H1 (cell line): ENCODE measurements around the gene ZNF672. TPM values are rescaled to one million over a fixed set of nuclear protein-coding genes. Genes with fewer than 3 reads are reported as not detected.

Experiments
- CTCF ChIA-PET: fragments of 300-600 bp; sonication (Branson Sonifier 250); formaldehyde crosslinking; loops from one replicate; lab custom pipeline; 2021; ENCODE audit not compliant: partially characterized antibody; lab: Charles Lee
- POLR2A ChIA-PET: fragments of 300-600 bp; sonication (Branson Sonifier 250); formaldehyde crosslinking; loops from one replicate; lab custom pipeline; 2021; ENCODE audit warnings: inconsistent platforms; ENCODE audit not compliant: partially characterized antibody; lab: Charles Lee
- DNase-seq, 2 experiments: peaks; one replicate each; pipeline versions ENCODE4 v3.0.0 to v3.0.0-alpha.2; 2010 to 2022; ENCODE audit warnings: low spot score in 2 of 2, low read depth in 1 of 2, mixed read lengths in 1 of 2
- FAIRE-seq: peaks from 2 replicates; lab custom pipeline; 2011; peaks lifted over from hg19 to GRCh38; lab: Jason Lieb, UNC
- H2AFZ ChIP-seq: 2 replicates; pipeline ENCODE4 v1.8.1; 2012; ENCODE audit warnings: low read length, inconsistent platforms
- H2AK5ac ChIP-seq: 2 replicates; pipeline ENCODE4 v1.6.1; 2013; ENCODE audit warnings: low read depth, low read length
- H2BK120ac ChIP-seq: replicated peaks from 2 replicates; pipeline ENCODE3; 2013; ENCODE audit warnings: low read depth, low read length, inconsistent platforms
- H2BK12ac ChIP-seq: 2 replicates; pipeline ENCODE4 v1.6.1; 2013; ENCODE audit warnings: low read depth, low read length
- H2BK15ac ChIP-seq: 2 replicates; pipeline ENCODE4 v1.6.1; 2013; ENCODE audit warnings: low read length
- H2BK20ac ChIP-seq: 2 replicates; pipeline ENCODE4 v1.6.1; 2013; ENCODE audit warnings: low read length
- H2BK5ac ChIP-seq: 2 replicates; pipeline ENCODE4 v1.6.1; 2013; ENCODE audit warnings: low read depth, low read length
- H3K14ac ChIP-seq: 2 replicates; pipeline ENCODE4 v1.6.1; 2013; ENCODE audit warnings: inconsistent platforms; ENCODE audit not compliant: insufficient read length
- H3K18ac ChIP-seq: 2 replicates; pipeline ENCODE4 v1.6.1; 2013; ENCODE audit warnings: low read length; ENCODE audit errors: extremely low read depth
- H3K23ac ChIP-seq: 2 replicates; pipeline ENCODE4 v1.6.1; 2013; ENCODE audit warnings: inconsistent platforms; ENCODE audit not compliant: insufficient read length
- H3K23me2 ChIP-seq: 2 replicates; pipeline ENCODE4 v1.6.1; 2013; ENCODE audit warnings: low read depth, low read length
- H3K27ac ChIP-seq: 2 replicates; pipeline ENCODE4 v1.6.1; 2011; ENCODE audit warnings: low read depth, low read length, inconsistent platforms
- H3K27me3 ChIP-seq, 4 experiments: replicated peaks in 1 of 4; 1 replicate in 1 of 4; 2 replicates in 3 of 4; pipeline versions ENCODE4 v1.6.1 to v1.8.1; 2011 to 2013; ENCODE audit warnings: low read length in 3 of 4, mild to moderate bottlenecking in 3 of 4, inconsistent platforms in 2 of 4, mixed read lengths in 2 of 4, moderate library complexity in 1 of 4; ENCODE audit not compliant: control insufficient read depth in 3 of 4, insufficient read depth in 3 of 4; ENCODE audit errors: extremely low read depth in 1 of 4
- H3K36me3 ChIP-seq, 4 experiments: 2 replicates each; pipeline versions ENCODE4 v1.6.1 to v1.8.1; 2011 to 2013; ENCODE audit warnings: mild to moderate bottlenecking in 4 of 4, low read length in 3 of 4, moderate library complexity in 2 of 4, control low read depth in 1 of 4, inconsistent platforms in 1 of 4; ENCODE audit not compliant: insufficient read depth in 4 of 4, control insufficient read depth in 2 of 4
- H3K4ac ChIP-seq: replicated peaks from 2 replicates; pipeline ENCODE3; 2013; ENCODE audit warnings: low read length, low read depth, mixed read lengths, inconsistent platforms; ENCODE audit not compliant: insufficient read length
- H3K4me1 ChIP-seq, 4 experiments: replicated peaks in 1 of 4; 1 replicate in 1 of 4; 2 replicates in 3 of 4; pipeline versions ENCODE4 v1.6.1 to v1.8.1; 2011 to 2013; ENCODE audit warnings: low read length in 3 of 4, inconsistent platforms in 2 of 4, mixed read lengths in 1 of 4; ENCODE audit not compliant: insufficient read depth in 4 of 4, control insufficient read depth in 3 of 4
- H3K4me2 ChIP-seq, 2 experiments: 2 replicates each; pipeline versions ENCODE4 v1.6.1 to v1.8.1; 2011 to 2013; ENCODE audit warnings: low read depth in 2 of 2, low read length in 2 of 2, control low read depth in 1 of 2, inconsistent platforms in 1 of 2, mild to moderate bottlenecking in 1 of 2; ENCODE audit not compliant: insufficient read depth in 1 of 2
- H3K4me3 ChIP-seq, 4 experiments: fragments of 200-600, 300-600 bp in 1 of 4; sonication (generic), shearing (Covaris generic), sonication (Bioruptor Twin) in 1 of 4; 2 replicates each; pipeline versions ENCODE4 v1.5.1 to v1.8.1; 2011 to 2016; ENCODE audit warnings: low read length in 4 of 4, low read depth in 3 of 4, control low read depth in 2 of 4, inconsistent platforms in 2 of 4, mild to moderate bottlenecking in 2 of 4, mixed read lengths in 1 of 4, moderate library complexity in 1 of 4; ENCODE audit not compliant: insufficient read depth in 2 of 4; ENCODE audit errors: extremely low read depth in 1 of 4
- H3K56ac ChIP-seq: replicated peaks from 2 replicates; pipeline ENCODE3; 2013; ENCODE audit warnings: low read depth, mild to moderate bottlenecking, mixed read lengths, low read length, inconsistent platforms; ENCODE audit not compliant: insufficient read length
- H3K79me1 ChIP-seq: 2 replicates; pipeline ENCODE4 v1.6.1; 2013; ENCODE audit warnings: low read depth, low read length, control low read depth
- H3K79me2 ChIP-seq, 2 experiments: 2 replicates each; pipeline versions ENCODE4 v1.6.1 to v1.8.1; 2012 to 2013; ENCODE audit warnings: low read length in 2 of 2, mild to moderate bottlenecking in 2 of 2, inconsistent platforms in 1 of 2; ENCODE audit not compliant: insufficient read depth in 2 of 2, control insufficient read depth in 1 of 2
- H3K9ac ChIP-seq, 4 experiments: replicated peaks in 1 of 4; 1 replicate in 1 of 4; 2 replicates in 3 of 4; pipeline versions ENCODE4 v1.6.1 to v1.8.1; 2011 to 2013; ENCODE audit warnings: low read depth in 3 of 4, low read length in 3 of 4, control low read depth in 2 of 4, mild to moderate bottlenecking in 2 of 4, moderate library complexity in 2 of 4, inconsistent platforms in 1 of 4; ENCODE audit errors: extremely low read depth in 1 of 4
- H3K9me3 ChIP-seq, 2 experiments: 2 replicates each; pipeline versions ENCODE4 v1.6.1 to v1.8.1; 2012 to 2013; ENCODE audit warnings: mild to moderate bottlenecking in 2 of 2, moderate library complexity in 2 of 2, control low read depth in 1 of 2, inconsistent platforms in 1 of 2, low read depth in 1 of 2, low read length in 1 of 2, mixed read lengths in 1 of 2; ENCODE audit not compliant: insufficient read depth in 2 of 2
- H4K20me1 ChIP-seq, 2 experiments: replicated peaks in 1 of 2; 2 replicates each; pipeline versions ENCODE3 to v1.8.1; 2011 to 2013; ENCODE audit warnings: inconsistent platforms in 2 of 2, low read length in 2 of 2, mild to moderate bottlenecking in 1 of 2; ENCODE audit not compliant: insufficient read depth in 2 of 2, control insufficient read depth in 1 of 2
- H4K5ac ChIP-seq: 2 replicates; pipeline ENCODE4 v1.6.1; 2013; ENCODE audit warnings: low read length, low read depth, mixed read lengths, inconsistent platforms; ENCODE audit not compliant: insufficient read length
- H4K8ac ChIP-seq: 2 replicates; pipeline ENCODE4 v1.8.0; 2013; ENCODE audit warnings: mild to moderate bottlenecking, moderate library complexity, low read length, inconsistent platforms; ENCODE audit not compliant: insufficient read depth; ENCODE audit errors: extremely low read depth
- H4K91ac ChIP-seq: replicated peaks from 2 replicates; pipeline ENCODE3; 2013; ENCODE audit warnings: low read length, mixed read lengths, inconsistent platforms; ENCODE audit not compliant: insufficient read length
- RAD21 ChIP-seq, 2 experiments: IDR thresholded peaks in 1 of 2; conservative IDR thresholded peaks in 1 of 2; 2 replicates each; pipeline ENCODE4 v1.6.1; 2011; ENCODE audit warnings: low read depth in 2 of 2, low read length in 2 of 2, improper control_type of control experiment in 1 of 2, inconsistent platforms in 1 of 2, mild to moderate bottlenecking in 1 of 2, moderate library complexity in 1 of 2
- WGBS, 2 experiments: shearing (Covaris generic) in 1 of 2; methylation state at CpG; one replicate each; pipeline versions ENCODE4 v1.1.6 to v1.1.7; 2013 to 2015; ENCODE audit warnings: low lambda C conversion rate in 2 of 2, mixed read lengths in 2 of 2, inconsistent platforms in 1 of 2, low coverage in 1 of 2, missing lambda C conversion rate in 1 of 2; ENCODE audit not compliant: insufficient replicate concordance in 2 of 2, insufficient coverage in 1 of 2, insufficient read length in 1 of 2; ENCODE audit errors: extremely low coverage in 1 of 2, missing lambda C conversion rate in 1 of 2; 5-methylcytosine and 5-hydroxymethylcytosine counted together
- polyA plus RNA-seq, 7 experiments: library from polyadenylated mRNA; depleted of rRNA in 3 of 7; stranded (reverse) in 5 of 7; unstranded in 2 of 7; fragments of >200 nt in 5 of 7; fragments of 200-250 nt in 2 of 7; gene quantifications; 1 replicate in 5 of 7; 2 replicates in 1 of 7; 4 replicates in 1 of 7; pipeline versions ENCODE4 v1.2.1 to v1.2.3, GENCODE V29; 2011 to 2013; ENCODE audit warnings: missing spikeins in 2 of 7, mixed read lengths in 2 of 7
- total RNA-seq: library from RNA; stranded (reverse); fragmentation: NEBNext Ultra II Directional; extraction: Animal tissue kit (Norgen Biotek cat#: 25700); gene quantifications from 2 replicates; pipeline ENCODE4 v1.2.1, GENCODE V29; 2021

Gene ZNF672
- total and polyA plus RNA-seq, 2 of the 8 experiments (the other 6 are each of a cell fraction or from before 2014, with no cell fraction given) = 30.7 to 40.4 TPM

GRCh38 chr1:248800459-248800858 lies 37.6 kb upstream of the ZNF672 start:
- H3K23me2 ChIP-seq = no peaks in the 10 kb centered on the region
- POLR2A ChIA-PET = no interaction called here
- WGBS, 2 experiments = 82% methylated on average over 3 of the region's 3 CpGs; no CpG with 5 or more reads in 1 of the 2 experiments

More at GRCh38 chr1:248800459-248800858, 37.6 kb upstream of the ZNF672 start:
- Histone ChIP-seq H2AK5ac (no peak overlapping the region), H3K56ac (no peak overlapping the region), H3K9me3 (peaks cover 41 to 65% of the 10 kb centered on the region in 2 experiments), H4K5ac (no peak overlapping the region), H2BK20ac (no peak overlapping the region), H2BK12ac (no peak overlapping the region), H3K14ac (no peak overlapping the region), H2BK120ac (no peak overlapping the region), H3K27me3 (no peaks in the 10 kb centered on the region), H3K79me1 (no peaks in the 10 kb centered on the region), H2BK15ac (no peak overlapping the region), H3K4me3 (no peak overlapping the region), H3K18ac (no peak overlapping the region), H2BK5ac (no peak overlapping the region), H3K4ac (no peak overlapping the region), H4K20me1 (no peaks in the 10 kb centered on the region), H3K36me3 (no peaks in the 10 kb centered on the region), H2AFZ (no peak overlapping the region), H3K79me2 (no peaks in the 10 kb centered on the region), H3K9ac (no peak overlapping the region), H4K8ac (no peak overlapping the region), H3K4me1 (no peaks in the 10 kb centered on the region), H3K4me2 (no peak overlapping the region), H3K23ac (no peak overlapping the region), H3K27ac (no peak overlapping the region), H4K91ac (no peak overlapping the region)
- FAIRE-seq (no peak), DNase-seq (no peak)
- no peak for TF ChIP-seq RAD21 (IDR thresholded peaks at IDR 0.05 in 1 of 2, conservative IDR thresholded peaks at IDR 0.05 in 1 of 2; ENCODE audit: low read depth in 2 of 2, low read length in 2 of 2)
- CTCF ChIA-PET = no interaction called here
